Esophagus muscularis mucosa (tissue), 4 donors: ENCODE measurements around the gene TRIM71.

Experiments used
- EP300 ChIP-seq: sonication (generic); formaldehyde crosslinking; IDR thresholded peaks from one replicate; pipeline ENCODE4 v1.6.1; 2017; ENCODE audit warnings: antibody characterized with exemption
- POLR2A ChIP-seq: fragments of 450-650 bp; IDR thresholded peaks from one replicate; pipeline ENCODE4 v1.6.1; 2017; ENCODE audit warnings: antibody characterized with exemption, moderate library complexity, mild to moderate bottlenecking, low read depth
- POLR2AphosphoS5 ChIP-seq, 2 donors: sonication (generic); formaldehyde crosslinking; IDR thresholded peaks; one replicate each; pipeline ENCODE4 v1.6.1; 2017; ENCODE audit warnings: antibody characterized with exemption in 2 of 2
- TF ChIP-seq, protein P1 (sequence below), 3 experiments: fragments of 200-600 bp in 2 of 3; fragments of 450-650 bp in 1 of 3; sonication (generic) in 2 of 3; IDR thresholded peaks; one replicate each; pipeline ENCODE4 v1.5.1; 2017 to 2019; ENCODE audit warnings: antibody characterized with exemption in 3 of 3, mild to moderate bottlenecking in 2 of 3, moderate library complexity in 1 of 3

DNA sequence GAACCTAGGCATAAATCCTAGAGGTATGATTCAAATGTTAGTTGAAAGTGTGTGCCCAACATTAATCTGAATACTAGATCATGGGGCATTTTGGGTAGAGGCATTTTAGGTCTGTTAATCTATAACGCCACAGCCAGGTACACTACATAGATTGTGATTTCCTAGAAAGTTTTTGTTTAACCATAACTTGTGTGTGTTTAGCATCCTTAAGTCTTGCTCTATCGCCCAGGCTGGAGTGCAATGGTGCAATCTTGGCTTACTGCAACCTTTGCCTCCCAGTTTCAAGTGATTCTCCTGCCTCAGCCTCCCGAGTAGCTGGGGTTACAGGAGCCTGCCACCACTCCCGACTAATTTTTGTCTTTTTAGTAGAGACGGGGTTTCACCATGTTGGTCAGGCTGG, 59.1 kb downstream of the TRIM71 start:
- TF ChIP-seq, protein P1, sequence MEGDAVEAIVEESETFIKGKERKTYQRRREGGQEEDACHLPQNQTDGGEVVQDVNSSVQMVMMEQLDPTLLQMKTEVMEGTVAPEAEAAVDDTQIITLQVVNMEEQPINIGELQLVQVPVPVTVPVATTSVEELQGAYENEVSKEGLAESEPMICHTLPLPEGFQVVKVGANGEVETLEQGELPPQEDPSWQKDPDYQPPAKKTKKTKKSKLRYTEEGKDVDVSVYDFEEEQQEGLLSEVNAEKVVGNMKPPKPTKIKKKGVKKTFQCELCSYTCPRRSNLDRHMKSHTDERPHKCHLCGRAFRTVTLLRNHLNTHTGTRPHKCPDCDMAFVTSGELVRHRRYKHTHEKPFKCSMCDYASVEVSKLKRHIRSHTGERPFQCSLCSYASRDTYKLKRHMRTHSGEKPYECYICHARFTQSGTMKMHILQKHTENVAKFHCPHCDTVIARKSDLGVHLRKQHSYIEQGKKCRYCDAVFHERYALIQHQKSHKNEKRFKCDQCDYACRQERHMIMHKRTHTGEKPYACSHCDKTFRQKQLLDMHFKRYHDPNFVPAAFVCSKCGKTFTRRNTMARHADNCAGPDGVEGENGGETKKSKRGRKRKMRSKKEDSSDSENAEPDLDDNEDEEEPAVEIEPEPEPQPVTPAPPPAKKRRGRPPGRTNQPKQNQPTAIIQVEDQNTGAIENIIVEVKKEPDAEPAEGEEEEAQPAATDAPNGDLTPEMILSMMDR (IDR thresholded peaks at IDR 0.05): no peak
- TF ChIP-seq POLR2AphosphoS5 (IDR thresholded peaks at IDR 0.05): no peak
- TF ChIP-seq POLR2A: no peak
- TF ChIP-seq EP300: no peak
